Brain microvascular endothelial cell (primary cell): ENCODE measurements around the gene NASP.
A peak's percentile ranks its signal among the peaks of the same experiment; 100 is the strongest.

ENCODE experiments used
- DNase-seq: peaks from one replicate; pipeline ENCODE4 v3.0.0-alpha.2; 2020
- H3K27ac ChIP-seq: fragments of 250-450 bp; sonication (Bioruptor Pico); 2 replicates; pipeline ENCODE4 v1.5.1; 2020; ENCODE audit warnings: mild to moderate bottlenecking, moderate library complexity
- H3K27me3 ChIP-seq: fragments of 250-450 bp; sonication (Bioruptor Pico); replicated peaks from 2 replicates; pipeline ENCODE4 v1.5.1; 2020; ENCODE audit warnings: mild to moderate bottlenecking
- H3K36me3 ChIP-seq: fragments of 250-450 bp; sonication (Bioruptor Pico); replicated peaks from 2 replicates; pipeline ENCODE4 v1.5.1; 2020; ENCODE audit warnings: mild to moderate bottlenecking
- H3K4me3 ChIP-seq: 2 replicates; pipeline ENCODE4 v1.5.1; 2011; ENCODE audit warnings: low read depth, mild to moderate bottlenecking, control low read depth, low read length, moderate library complexity
- CTCF ChIP-seq: IDR thresholded peaks from 2 replicates; pipeline ENCODE4 v1.5.1; 2011; ENCODE audit warnings: low read depth, mild to moderate bottlenecking, moderate library complexity, low read length, control low read depth, inconsistent platforms; ENCODE audit errors: missing control alignments
- in situ Hi-C: cut with HindIII; loops from 2 replicates; pipeline ENCODE4 v1.10.0; 2017; ENCODE audit warnings: low sequenced_read_pairs, low pct_ligation_motif_present

NASP gene

GRCh38 chr1:45643978-45644377, 60.1 kb downstream of the NASP start:
- TF ChIP-seq CTCF: peak; percentile 25
- Histone ChIP-seq H3K27me3 (no peaks in the 10 kb centered on the region), H3K27ac (no peak overlapping the region), H3K4me3 (no peak overlapping the region), H3K36me3 (peaks cover 37% of the 10 kb centered on the region)
- in situ Hi-C loops: no loop called here
- DNase-seq: no peak

- Histone ChIP-seq H3K36me3 (peaks cover 37% of the 10 kb centered on the region), H3K4me3 (no peak overlapping the region), H3K27ac (no peak overlapping the region), H3K27me3 (no peaks in the 10 kb centered on the region)
- in situ Hi-C loops: no loop called here
- no peak for TF ChIP-seq CTCF
- DNase-seq: no peak
Measured at GRCh38 chr1:45644661-45645060, 60.8 kb downstream of the NASP start.

DNA sequence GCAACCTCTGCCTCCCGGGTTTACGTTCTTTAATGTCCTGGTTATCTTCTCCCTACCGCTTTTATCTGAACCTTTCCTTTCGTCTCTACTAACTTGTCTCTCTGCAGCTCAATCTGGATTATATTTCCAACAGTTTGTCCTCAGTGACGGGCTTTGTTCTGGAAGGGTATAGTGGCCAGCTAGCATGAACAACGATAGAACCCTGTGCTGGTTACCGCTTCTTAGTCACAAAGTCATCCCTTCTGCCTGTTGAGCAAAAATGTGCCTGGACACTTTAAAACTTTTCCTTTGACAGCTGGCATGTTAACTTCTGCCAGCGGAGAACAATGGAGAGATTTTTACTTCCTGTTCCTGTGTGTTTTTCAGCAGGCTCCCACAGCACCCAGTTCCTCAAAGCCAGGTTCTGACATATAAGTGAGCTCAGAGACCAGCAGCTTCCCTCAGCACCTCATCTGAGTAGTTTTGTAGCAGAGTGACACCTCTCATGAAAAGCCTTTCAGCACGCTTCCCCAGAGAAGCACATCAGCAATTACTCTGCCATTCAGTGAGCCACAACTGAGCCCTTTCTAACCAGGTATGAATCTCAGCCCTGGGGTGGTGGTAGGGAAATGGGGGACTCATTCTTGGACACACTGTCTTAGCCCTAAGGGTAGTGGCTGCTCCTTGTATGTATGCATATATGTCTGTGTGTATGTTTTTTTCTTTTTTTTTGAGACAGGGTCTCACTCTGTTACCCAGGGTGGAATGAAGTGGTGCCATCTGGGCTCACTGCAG, 63.6 kb downstream of the NASP start:
- no peaks in the 10 kb centered on the region for H3K27me3 ChIP-seq
- in situ Hi-C loops: no loop called here
- peaks cover 37% of the 10 kb centered on the region for H3K36me3 ChIP-seq
- TF ChIP-seq CTCF: no peak
- H3K27ac ChIP-seq: no peak overlapping the region
- DNase-seq: no peak
- no peak overlapping the region for H3K4me3 ChIP-seq

GRCh38 chr1:45654540-45655280, 70.9 kb downstream of the NASP start:
- Histone ChIP-seq H3K36me3 (peaks cover 65% of the 10 kb centered on the region), H3K27me3 (no peaks in the 10 kb centered on the region), H3K4me3 (no peak overlapping the region), H3K27ac (no peak overlapping the region)
- in situ Hi-C loops: no loop called here
- no peak for TF ChIP-seq CTCF
- no peak for DNase-seq

- in situ Hi-C loops: no loop called here
Measured at GRCh38 chr1:45656573-45657226, 72.9 kb downstream of the NASP start.

More at GRCh38 chr1:45656573-45657226, 72.9 kb downstream of the NASP start:
- TF ChIP-seq CTCF: no peak
- no peak overlapping the region for H3K27ac ChIP-seq
- H3K27me3 ChIP-seq: no peaks in the 10 kb centered on the region
- peaks cover 54% of the 10 kb centered on the region for H3K36me3 ChIP-seq
- no peak for DNase-seq
- no peak overlapping the region for H3K4me3 ChIP-seq
